Mesodermal cell (in vitro differentiated cells): Measurements from ENCODE around the gene INPP5A.
A peak's percentile ranks its signal among the peaks of the same experiment; 100 is the strongest.
"Not testable (repeated sequence)": the region's sequence is repeated elsewhere in the genome, so short reads cannot be mapped to it uniquely, and the experiment has no call there.

ENCODE experiments used
- H3K27ac ChIP-seq: 2 replicates; pipeline ENCODE4 v1.7.0; 2013; ENCODE audit warnings: mild to moderate bottlenecking, low read depth, low read length, moderate library complexity; ENCODE audit not compliant: severe bottlenecking
- H3K36me3 ChIP-seq: 2 replicates; pipeline ENCODE4 v1.7.1; 2013; ENCODE audit warnings: mild to moderate bottlenecking, low read length, moderate library complexity; ENCODE audit not compliant: control insufficient read depth, insufficient read depth
- H3K4me1 ChIP-seq: one replicate; pipeline ENCODE4 v1.7.1; 2013; ENCODE audit warnings: mild to moderate bottlenecking, low read length; ENCODE audit not compliant: insufficient read depth, control insufficient read depth, poor library complexity, severe bottlenecking
- H3K4me3 ChIP-seq: 2 replicates; pipeline ENCODE4 v1.7.0; 2013; ENCODE audit warnings: low read length, control low read depth, mild to moderate bottlenecking; ENCODE audit not compliant: insufficient read depth, poor library complexity, severe bottlenecking; ENCODE audit errors: extremely low read depth
- H3K9me3 ChIP-seq: 2 replicates; pipeline ENCODE4 v1.7.1; 2013; ENCODE audit warnings: mild to moderate bottlenecking, low read length, moderate library complexity; ENCODE audit not compliant: control insufficient read depth
- WGBS, 2 experiments: methylation state at CpG; one replicate each; pipeline ENCODE4 v1.1.5; 2013; ENCODE audit warnings: missing lambda C conversion rate in 2 of 2; ENCODE audit not compliant: insufficient coverage in 2 of 2; 5-methylcytosine and 5-hydroxymethylcytosine counted together

The INPP5A gene

GRCh38 chr10:132698761-132699391 lies 161.3 kb downstream of the INPP5A start:
- Histone ChIP-seq H3K9me3 (peaks cover 4% of the 10 kb centered on the region), H3K4me1 (peaks cover 4% of the 10 kb centered on the region), H3K4me3 (no peak overlapping the region), H3K27ac (no peak overlapping the region), H3K36me3 (peaks cover 13% of the 10 kb centered on the region)
- WGBS, 2 experiments: 93 to 95% methylated on average over 25 to 28 of the region's 28 CpGs

DNA sequence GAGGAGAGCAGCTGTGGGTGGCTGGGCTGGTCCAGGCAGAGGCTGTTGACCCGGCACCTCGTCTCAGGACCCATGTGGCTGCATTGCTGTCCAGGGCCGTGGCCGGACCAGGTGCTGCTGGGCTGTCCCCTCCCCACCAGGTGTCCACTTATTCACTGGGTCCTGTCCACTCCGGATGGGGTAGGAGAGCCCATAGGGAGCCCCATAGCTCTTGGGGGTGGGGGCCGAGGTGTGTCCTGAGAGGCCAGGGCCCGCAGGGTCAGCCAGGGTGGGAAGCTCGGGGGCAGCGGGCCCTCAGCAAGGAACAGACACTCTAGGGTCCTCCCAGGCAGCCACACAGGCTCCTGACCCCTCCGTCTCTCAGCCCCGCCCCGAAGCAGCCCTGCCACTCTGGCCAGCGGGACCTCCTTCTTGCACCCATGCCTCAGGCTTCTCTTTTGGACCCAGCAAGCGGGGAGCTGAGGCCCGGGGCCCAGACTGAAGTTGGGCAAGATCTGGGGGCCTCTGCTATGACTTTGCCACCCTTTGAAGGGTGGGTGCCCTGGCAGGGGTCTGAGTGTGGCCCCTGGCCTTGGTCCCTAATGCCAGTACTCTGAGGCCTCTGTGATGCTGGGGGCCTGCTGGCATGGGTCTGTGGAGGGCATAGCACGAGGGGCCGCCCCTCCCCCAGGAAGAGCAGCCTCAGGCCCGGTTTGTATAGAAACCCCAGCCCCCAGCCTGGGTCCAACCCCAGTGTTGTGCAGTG lies 162.0 kb downstream of the INPP5A start:
- H3K27ac ChIP-seq: no peak overlapping the region
- 95 to 96% methylated on average over 12 to 17 of the region's 18 CpGs for WGBS, 2 experiments
- H3K4me1 ChIP-seq: peaks cover 4% of the 10 kb centered on the region
- H3K9me3 ChIP-seq: peaks cover 4% of the 10 kb centered on the region
- no peak overlapping the region for H3K4me3 ChIP-seq
- H3K36me3 ChIP-seq: peaks cover 13% of the 10 kb centered on the region

GRCh38 chr10:132700156-132701098 lies 162.8 kb downstream of the INPP5A start:
- 90% methylated on average over 23 to 24 of the region's 27 CpGs for WGBS, 2 experiments
- Histone ChIP-seq H3K4me1 (peaks cover 4% of the 10 kb centered on the region), H3K36me3 (peaks cover 14% of the 10 kb centered on the region), H3K4me3 (no peak overlapping the region), H3K27ac (peak overlapping the region; percentile 16), H3K9me3 (peaks cover 3% of the 10 kb centered on the region)

DNA sequence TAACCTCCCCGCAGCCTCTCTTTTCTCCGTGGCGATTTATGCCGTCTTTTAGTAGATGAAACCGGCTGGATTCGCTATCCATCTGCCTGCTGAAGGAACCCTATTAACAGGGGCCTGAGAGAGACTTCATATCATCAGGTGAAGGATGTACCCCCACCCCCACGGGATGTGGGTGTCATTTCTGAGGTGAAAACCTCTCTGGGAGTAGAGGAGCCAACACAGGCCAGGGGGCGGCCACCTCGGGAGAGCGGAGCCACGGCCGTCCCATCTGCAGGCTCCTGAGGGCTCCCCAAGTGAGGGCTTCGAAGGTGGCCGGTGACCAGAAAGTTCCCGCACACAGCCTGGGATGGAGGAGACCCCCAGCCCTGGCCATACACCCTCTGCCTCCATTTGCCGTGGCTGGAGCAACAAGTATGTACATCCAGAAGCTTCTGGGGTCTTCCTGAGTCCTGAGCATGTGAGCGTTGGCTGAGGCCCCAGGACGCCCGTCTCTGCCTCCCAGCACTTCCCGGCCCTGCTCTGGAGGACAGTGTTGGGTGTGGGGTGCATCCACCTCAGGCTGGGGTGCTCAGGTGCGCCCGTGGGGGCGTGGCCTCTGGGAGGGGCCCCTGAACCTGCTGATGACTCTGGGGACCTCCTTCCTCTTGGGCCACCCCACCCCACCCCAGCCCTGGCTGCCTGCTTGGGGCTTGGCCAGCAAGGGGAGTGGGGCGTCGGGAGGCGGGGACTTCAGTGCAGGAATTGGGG lies 163.7 kb downstream of the INPP5A start:
- H3K27ac ChIP-seq: no peak overlapping the region
- H3K4me3 ChIP-seq: no peak overlapping the region
- H3K36me3 ChIP-seq: peaks cover 14% of the 10 kb centered on the region
- peaks cover 4% of the 10 kb centered on the region for H3K4me1 ChIP-seq
- 94 to 99% methylated on average over 21 to 22 of the region's 26 CpGs for WGBS, 2 experiments
- peaks cover 11% of the 10 kb centered on the region for H3K9me3 ChIP-seq

DNA sequence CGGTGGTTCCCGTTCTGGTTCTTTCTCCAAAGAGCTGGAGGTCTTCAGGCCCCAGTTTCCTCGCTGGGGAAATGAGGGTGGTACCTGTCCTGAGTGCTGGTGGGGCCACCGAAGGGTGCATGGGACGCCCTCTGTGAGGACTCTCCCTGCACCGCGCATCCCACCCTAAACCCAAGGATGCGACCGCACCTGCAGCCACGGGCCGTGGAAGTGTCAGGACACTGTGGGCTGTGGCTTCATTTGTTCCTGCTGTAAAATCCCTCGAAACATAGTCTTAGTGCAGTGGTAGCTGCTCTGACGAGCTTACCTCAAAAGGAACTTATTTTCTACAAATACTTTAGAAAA lies 164.2 kb downstream of the INPP5A start:
- Histone ChIP-seq H3K4me1 (peaks cover 4% of the 10 kb centered on the region), H3K27ac (no peak overlapping the region)
- WGBS, 2 experiments: 96% methylated on average over 11 of the region's 13 CpGs

GRCh38 chr10:132702601-132703418 lies 165.2 kb downstream of the INPP5A start:
- WGBS, 2 experiments: 95 to 96% methylated on average over 29 to 32 of the region's 37 CpGs
- no peak overlapping the region for H3K4me3 ChIP-seq
- peaks cover 16% of the 10 kb centered on the region for H3K9me3 ChIP-seq
- H3K27ac ChIP-seq: no peak overlapping the region
- H3K36me3 ChIP-seq: peaks cover 14% of the 10 kb centered on the region
- H3K4me1 ChIP-seq: peaks cover 4% of the 10 kb centered on the region

More for the DNA sequence above, 164.2 kb downstream of the INPP5A start:
- Histone ChIP-seq H3K4me3 (no peak overlapping the region), H3K36me3 (peaks cover 14% of the 10 kb centered on the region), H3K9me3 (peaks cover 16% of the 10 kb centered on the region)

DNA sequence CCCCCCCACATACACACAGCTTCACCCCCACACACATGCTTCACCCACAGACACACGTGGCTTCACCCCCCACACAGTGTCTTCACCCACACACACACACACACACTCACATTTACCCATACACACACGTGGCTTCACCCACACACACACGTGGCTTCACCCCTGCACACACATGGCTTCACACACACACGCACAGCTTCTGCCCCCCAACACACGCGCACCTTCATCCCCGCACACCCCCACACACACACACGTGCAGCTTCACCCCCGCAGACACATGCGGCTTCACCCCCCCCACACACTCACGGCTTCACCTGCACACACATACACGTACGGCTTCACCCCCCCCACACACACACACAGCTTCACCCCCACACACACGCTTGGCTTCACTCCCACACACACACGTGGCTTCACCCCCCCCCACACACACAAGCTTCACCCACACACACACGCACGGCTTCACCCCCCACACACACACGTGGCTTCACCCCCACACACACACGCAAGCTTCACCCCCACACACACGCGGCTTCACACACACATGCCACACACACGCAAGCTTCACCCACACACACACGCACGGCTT lies 165.9 kb downstream of the INPP5A start:
- peaks cover 4% of the 10 kb centered on the region for H3K4me1 ChIP-seq
- H3K9me3 ChIP-seq: peaks cover 16% of the 10 kb centered on the region
- no peak overlapping the region for H3K4me3 ChIP-seq
- H3K27ac ChIP-seq: no peak overlapping the region
- H3K36me3 ChIP-seq: peaks cover 19% of the 10 kb centered on the region
- 90 to 100% methylated on average over 1 to 4 of the region's 24 CpGs for WGBS, 2 experiments

DNA sequence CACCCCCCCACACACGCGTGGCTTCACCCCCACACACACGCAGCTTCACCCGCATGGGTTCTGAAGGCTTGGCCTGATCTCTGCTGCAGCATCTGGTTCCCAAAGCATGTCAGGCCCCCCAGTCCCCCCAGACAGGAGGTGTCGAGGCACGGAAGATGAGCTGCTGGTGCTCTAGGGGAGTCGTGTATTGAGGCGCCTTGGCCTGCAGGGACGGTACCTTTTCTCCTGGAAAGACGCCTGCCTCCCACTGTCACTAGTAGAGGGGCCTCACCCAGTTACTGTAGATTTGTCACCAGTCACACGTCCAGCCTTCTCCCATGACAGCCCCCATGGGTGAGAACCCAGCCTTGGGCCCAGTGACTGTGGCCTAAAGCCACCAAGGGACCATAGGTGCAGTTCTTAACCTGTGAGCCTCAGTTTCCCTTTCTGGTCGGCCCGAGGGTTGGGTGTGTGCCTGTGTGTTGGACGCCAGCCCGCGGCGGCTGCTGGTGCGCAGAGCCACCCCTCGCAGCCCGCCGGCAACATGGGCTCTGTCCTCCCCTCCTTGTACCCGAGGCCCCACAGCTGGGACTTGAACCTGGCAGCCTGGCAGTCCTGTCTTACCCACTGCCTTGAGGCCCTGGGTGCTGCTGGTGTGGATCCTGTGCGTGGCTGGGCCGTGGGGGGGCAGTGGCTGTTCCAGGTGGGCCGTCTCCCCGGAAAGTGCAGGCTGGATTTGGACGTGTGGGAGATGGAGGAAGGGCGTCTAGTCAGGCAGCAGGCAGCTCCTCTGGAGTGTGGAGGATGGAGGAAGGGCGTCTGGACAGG lies 166.6 kb downstream of the INPP5A start:
- WGBS, 2 experiments: 92 to 97% methylated on average over 22 to 24 of the region's 29 CpGs
- Histone ChIP-seq H3K36me3 (peaks cover 19% of the 10 kb centered on the region), H3K4me1 (peaks cover 4% of the 10 kb centered on the region), H3K27ac (no peak overlapping the region), H3K9me3 (peaks cover 16% of the 10 kb centered on the region), H3K4me3 (no peak overlapping the region)

DNA sequence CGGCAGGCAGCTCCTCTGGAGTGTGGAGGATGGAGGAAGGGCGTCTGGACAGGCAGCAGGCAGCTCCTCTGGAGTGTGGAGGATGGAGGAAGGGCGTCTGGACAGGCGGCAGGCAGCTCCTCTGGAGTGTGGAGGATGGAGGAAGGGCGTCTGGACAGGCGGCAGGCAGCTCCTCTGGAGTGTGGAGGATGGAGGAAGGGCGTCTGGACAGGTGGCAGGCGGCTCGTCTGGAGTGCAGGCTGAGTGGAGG lies 167.2 kb downstream of the INPP5A start:
- H3K36me3 ChIP-seq: peaks cover 19% of the 10 kb centered on the region
- WGBS, 2 experiments: 99% methylated on average over 8 of the region's 9 CpGs; no CpG with 5 or more reads in 1 of the 2 experiments
- H3K27ac ChIP-seq, H3K4me1 ChIP-seq, H3K4me3 ChIP-seq: not testable (repeated sequence)
- H3K9me3 ChIP-seq: peaks cover 16% of the 10 kb centered on the region
